ENCODE results near the gene CLINT1. TPM values are rescaled to one million over a fixed set of nuclear protein-coding genes. Genes with fewer than 3 reads are reported as not detected.

The CLINT1 gene
- total and polyA plus RNA-seq, 2 of the 13 experiments (the other 11 are each of a cell fraction or from before 2014, with no cell fraction given), result 64.0 to 104 TPM

DNA sequence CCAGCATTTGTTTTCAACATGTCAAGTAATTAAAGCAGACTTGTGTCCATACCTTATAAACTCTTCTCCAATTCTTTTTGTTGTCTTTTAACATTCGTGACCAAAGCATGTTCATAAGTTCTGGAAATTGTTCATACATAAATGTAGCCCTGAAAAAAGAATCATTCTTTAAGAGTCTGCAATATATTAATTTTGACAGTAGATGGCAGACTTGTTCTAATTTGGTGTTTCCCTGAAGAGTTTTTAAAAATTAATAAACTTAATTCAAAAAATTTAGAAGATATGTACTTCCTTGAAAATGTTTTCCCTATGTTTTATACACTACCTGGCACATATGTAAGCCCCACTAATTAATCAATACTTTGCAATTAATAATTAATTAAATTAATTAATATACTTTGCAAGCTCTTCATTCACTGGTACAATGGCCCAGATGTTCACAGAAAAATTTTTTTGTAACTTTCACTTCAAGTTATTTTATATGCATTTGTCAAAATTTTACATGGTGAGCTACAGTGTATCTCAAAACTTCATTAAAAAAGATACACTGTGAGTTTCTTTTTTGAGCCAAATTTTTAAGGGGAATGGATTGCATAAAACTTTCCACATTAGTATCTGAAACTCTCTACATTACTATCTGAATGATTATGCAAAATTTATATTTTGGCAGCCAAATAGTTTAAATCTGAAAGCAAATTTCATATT, 42.1 kb downstream of the CLINT1 start:
- FAIRE-seq, result no peak
- 71% methylated on average over 1 of the region's 1 CpG for WGBS (ENCODE audit: low lambda C conversion rate)
- POLR2A ChIA-PET, result no interaction called here
- no peak for DNase-seq (ENCODE audit: low spot score)
- TF ChIP-seq STAG1 (CRISPR knock-in tag; IDR thresholded peaks at IDR 0.05), result peak; percentile 53
- TF ChIP-seq HNF4A (CRISPR knock-in tag; IDR thresholded peaks at IDR 0.05), result no peak
- TF ChIP-seq MBD4 (IDR thresholded peaks at IDR 0.05; ENCODE audit: borderline replicate concordance, low read length), result no peak
- no peak for TF ChIP-seq TP53 (CRISPR knock-in tag; conservative IDR thresholded peaks at IDR 0.05)
- TF ChIP-seq, protein P1, sequence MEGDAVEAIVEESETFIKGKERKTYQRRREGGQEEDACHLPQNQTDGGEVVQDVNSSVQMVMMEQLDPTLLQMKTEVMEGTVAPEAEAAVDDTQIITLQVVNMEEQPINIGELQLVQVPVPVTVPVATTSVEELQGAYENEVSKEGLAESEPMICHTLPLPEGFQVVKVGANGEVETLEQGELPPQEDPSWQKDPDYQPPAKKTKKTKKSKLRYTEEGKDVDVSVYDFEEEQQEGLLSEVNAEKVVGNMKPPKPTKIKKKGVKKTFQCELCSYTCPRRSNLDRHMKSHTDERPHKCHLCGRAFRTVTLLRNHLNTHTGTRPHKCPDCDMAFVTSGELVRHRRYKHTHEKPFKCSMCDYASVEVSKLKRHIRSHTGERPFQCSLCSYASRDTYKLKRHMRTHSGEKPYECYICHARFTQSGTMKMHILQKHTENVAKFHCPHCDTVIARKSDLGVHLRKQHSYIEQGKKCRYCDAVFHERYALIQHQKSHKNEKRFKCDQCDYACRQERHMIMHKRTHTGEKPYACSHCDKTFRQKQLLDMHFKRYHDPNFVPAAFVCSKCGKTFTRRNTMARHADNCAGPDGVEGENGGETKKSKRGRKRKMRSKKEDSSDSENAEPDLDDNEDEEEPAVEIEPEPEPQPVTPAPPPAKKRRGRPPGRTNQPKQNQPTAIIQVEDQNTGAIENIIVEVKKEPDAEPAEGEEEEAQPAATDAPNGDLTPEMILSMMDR (CRISPR knock-in tag; IDR thresholded peaks at IDR 0.05), result peak; percentile 14; the same call in 1 of the 2 replicates
- TF ChIP-seq, protein P2, sequence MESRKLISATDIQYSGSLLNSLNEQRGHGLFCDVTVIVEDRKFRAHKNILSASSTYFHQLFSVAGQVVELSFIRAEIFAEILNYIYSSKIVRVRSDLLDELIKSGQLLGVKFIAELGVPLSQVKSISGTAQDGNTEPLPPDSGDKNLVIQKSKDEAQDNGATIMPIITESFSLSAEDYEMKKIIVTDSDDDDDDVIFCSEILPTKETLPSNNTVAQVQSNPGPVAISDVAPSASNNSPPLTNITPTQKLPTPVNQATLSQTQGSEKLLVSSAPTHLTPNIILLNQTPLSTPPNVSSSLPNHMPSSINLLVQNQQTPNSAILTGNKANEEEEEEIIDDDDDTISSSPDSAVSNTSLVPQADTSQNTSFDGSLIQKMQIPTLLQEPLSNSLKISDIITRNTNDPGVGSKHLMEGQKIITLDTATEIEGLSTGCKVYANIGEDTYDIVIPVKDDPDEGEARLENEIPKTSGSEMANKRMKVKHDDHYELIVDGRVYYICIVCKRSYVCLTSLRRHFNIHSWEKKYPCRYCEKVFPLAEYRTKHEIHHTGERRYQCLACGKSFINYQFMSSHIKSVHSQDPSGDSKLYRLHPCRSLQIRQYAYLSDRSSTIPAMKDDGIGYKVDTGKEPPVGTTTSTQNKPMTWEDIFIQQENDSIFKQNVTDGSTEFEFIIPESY (CRISPR knock-in tag; IDR thresholded peaks at IDR 0.05), result no peak
- no peak for TF ChIP-seq HDAC6 (IDR thresholded peaks at IDR 0.05; ENCODE audit: low read depth, low read length)
- no peak for TF ChIP-seq ZBTB7A (CRISPR knock-in tag; IDR thresholded peaks at IDR 0.05)
- TF ChIP-seq MATR3 (CRISPR knock-in tag; IDR thresholded peaks at IDR 0.05), result no peak
- TF ChIP-seq BORCS8-MEF2B (CRISPR knock-in tag; IDR thresholded peaks at IDR 0.05), result no peak
- no peak for TF ChIP-seq SUZ12 (IDR thresholded peaks at IDR 0.05; ENCODE audit: low read depth, low read length)
- TF ChIP-seq, protein P3, sequence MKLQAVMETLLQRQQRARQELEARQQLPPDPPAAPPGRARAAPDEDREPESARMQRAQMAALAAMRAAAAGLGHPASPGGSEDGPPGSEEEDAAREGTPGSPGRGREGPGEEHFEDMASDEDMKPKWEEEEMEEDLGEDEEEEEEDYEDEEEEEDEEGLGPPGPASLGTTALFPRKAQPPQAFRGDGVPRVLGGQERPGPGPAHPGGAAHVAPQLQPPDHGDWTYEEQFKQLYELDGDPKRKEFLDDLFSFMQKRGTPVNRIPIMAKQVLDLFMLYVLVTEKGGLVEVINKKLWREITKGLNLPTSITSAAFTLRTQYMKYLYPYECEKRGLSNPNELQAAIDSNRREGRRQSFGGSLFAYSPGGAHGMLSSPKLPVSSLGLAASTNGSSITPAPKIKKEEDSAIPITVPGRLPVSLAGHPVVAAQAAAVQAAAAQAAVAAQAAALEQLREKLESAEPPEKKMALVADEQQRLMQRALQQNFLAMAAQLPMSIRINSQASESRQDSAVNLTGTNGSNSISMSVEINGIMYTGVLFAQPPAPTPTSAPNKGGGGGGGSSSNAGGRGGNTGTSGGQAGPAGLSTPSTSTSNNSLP (IDR thresholded peaks at IDR 0.05; ENCODE audit: low read depth, low read length), result peak; percentile 18; the same call in 1 of the 2 replicates
- no peak for TF ChIP-seq ZNF383 (CRISPR knock-in tag; IDR thresholded peaks at IDR 0.05; ENCODE audit: borderline replicate concordance)
- Histone ChIP-seq H3K27ac (ENCODE audit: extremely low read length, insufficient read depth, low read length) (no peak overlapping the region), H3K36me3 (replicated peaks in 1 of 2; ENCODE audit: control insufficient read depth in 1 of 2, insufficient read depth in 2 of 2, low read length in 2 of 2) (peaks cover 10 to 36% of the 10 kb centered on the region in 2 experiments), H4K20me1 (ENCODE audit: insufficient read depth, low read length) (peaks cover 29% of the 10 kb centered on the region), H3K4me3 (replicated peaks in 1 of 3; ENCODE audit: insufficient read depth in 1 of 3, low read depth in 2 of 3, low read length in 3 of 3) (no peak overlapping the region), H3K4me2 (ENCODE audit: low read depth, low read length) (no peak overlapping the region), H3K79me2 (ENCODE audit: insufficient read depth, low read length) (peaks cover 34% of the 10 kb centered on the region), H3K4me1 (ENCODE audit: insufficient read depth, low read length) (peaks cover 26% of the 10 kb centered on the region), H3K9ac (ENCODE audit: insufficient read depth, low read depth, low read length) (no peak overlapping the region), H3K27me3 (ENCODE audit: control insufficient read depth in 1 of 2, insufficient read depth in 2 of 2, low read length in 2 of 2) (no peaks in the 10 kb centered on the region), H2AFZ (ENCODE audit: low read length) (no peak overlapping the region), H3K9me3 (ENCODE audit: low read length) (no peaks in the 10 kb centered on the region)
- in situ Hi-C loops (cut with HindIII; ENCODE audit: extremely low pct_ligation_motif_present, low pct_unique_long_range_greater_than_20kb), result no loop called here
- intact Hi-C loops (cut with micrococcal nuclease; ENCODE audit: unreplicated experiment), result loop anchor here (1.0 kb wide), 3 partner anchors 101 to 178 kb away; no protein-coding TSS in a partner anchor
- BruUV-seq (replicated peaks), result no TSS peak
- CTCF ChIA-PET (ENCODE audit: low intra/inter-chr PET ratio, low total read pairs), result interaction anchor here (1.1 to 2.6 kb wide), 5 partner anchors 39 to 178 kb away, joined by 3 to 21 read pairs (median 11); no protein-coding TSS in a partner anchor
- no peak for ATAC-seq

All from HepG2 (cell line).